T-helper 1 cell treated with Interleukin-12 subunit alpha and Interleukin-12 subunit beta and Interleukin-4 antibody, amounts not matched to agents 30 μg/mL and 1 μg/mL, for 36 hours (primary cell): Measurements from ENCODE around the gene CHST11.

Experiments used
- H3K27ac Mint-ChIP-seq: one replicate; pipeline ENCODE4 v1.8.0; 2021; ENCODE audit warnings: mild to moderate bottlenecking, mixed read lengths
- H3K27me3 Mint-ChIP-seq: one replicate; pipeline ENCODE4 v1.8.0; 2021; ENCODE audit warnings: low read depth, mixed read lengths
- H3K36me3 Mint-ChIP-seq: one replicate; pipeline ENCODE4 v1.8.0; 2021; ENCODE audit warnings: low read depth, mixed read lengths
- H3K4me1 Mint-ChIP-seq: one replicate; pipeline ENCODE4 v1.8.0; 2021; ENCODE audit warnings: low read depth, mixed read lengths
- H3K4me3 Mint-ChIP-seq: one replicate; pipeline ENCODE4 v1.8.0; 2021; ENCODE audit warnings: mild to moderate bottlenecking, moderate library complexity, mixed read lengths
- H3K9me3 Mint-ChIP-seq: one replicate; pipeline ENCODE4 v1.8.0; 2021; ENCODE audit warnings: mixed read lengths

CHST11 gene

GRCh38 chr12:104763168-104763805 lies 306.5 kb downstream of the CHST11 start:
- H3K36me3 Mint-ChIP-seq = peaks cover 40% of the 10 kb centered on the region
- peak overlapping the region; percentile 68 for H3K4me3 Mint-ChIP-seq
- peak overlapping the region; percentile 89 for H3K27ac Mint-ChIP-seq
- peaks cover 51% of the 10 kb centered on the region for H3K4me1 Mint-ChIP-seq
- no peaks in the 10 kb centered on the region for H3K9me3 Mint-ChIP-seq
- no peaks in the 10 kb centered on the region for H3K27me3 Mint-ChIP-seq

- H3K27me3 Mint-ChIP-seq = no peaks in the 10 kb centered on the region
- peaks cover 30% of the 10 kb centered on the region for H3K36me3 Mint-ChIP-seq
- peaks cover 48% of the 10 kb centered on the region for H3K4me1 Mint-ChIP-seq
- peak overlapping the region; percentile 40 for H3K4me3 Mint-ChIP-seq
- peak overlapping the region; percentile 56 for H3K27ac Mint-ChIP-seq
- H3K9me3 Mint-ChIP-seq = no peaks in the 10 kb centered on the region
These were observed 307.7 kb downstream of the CHST11 start for GRCh38 chr12:104764225-104765091.

GRCh38 chr12:104767261-104767660 lies 310.5 kb downstream of the CHST11 start:
- Mint-ChIP-seq H3K4me3 (no peak overlapping the region), H3K27ac (no peak overlapping the region), H3K27me3 (no peaks in the 10 kb centered on the region), H3K9me3 (peaks cover 6% of the 10 kb centered on the region), H3K4me1 (peaks cover 30% of the 10 kb centered on the region), H3K36me3 (peaks cover 18% of the 10 kb centered on the region)

GRCh38 chr12:104768033-104768432 lies 311.3 kb downstream of the CHST11 start:
- peaks cover 11% of the 10 kb centered on the region for H3K9me3 Mint-ChIP-seq
- H3K27ac Mint-ChIP-seq = no peak overlapping the region
- peaks cover 18% of the 10 kb centered on the region for H3K36me3 Mint-ChIP-seq
- no peaks in the 10 kb centered on the region for H3K27me3 Mint-ChIP-seq
- H3K4me3 Mint-ChIP-seq = no peak overlapping the region
- peaks cover 27% of the 10 kb centered on the region for H3K4me1 Mint-ChIP-seq

GRCh38 chr12:104769144-104769561 lies 312.4 kb downstream of the CHST11 start:
- H3K4me1 Mint-ChIP-seq = peaks cover 18% of the 10 kb centered on the region
- H3K4me3 Mint-ChIP-seq = no peak overlapping the region
- no peak overlapping the region for H3K27ac Mint-ChIP-seq
- peaks cover 22% of the 10 kb centered on the region for H3K9me3 Mint-ChIP-seq
- H3K36me3 Mint-ChIP-seq = peaks cover 20% of the 10 kb centered on the region
- no peaks in the 10 kb centered on the region for H3K27me3 Mint-ChIP-seq

GRCh38 chr12:104772336-104772735 lies 315.6 kb downstream of the CHST11 start:
- Mint-ChIP-seq H3K27me3 (no peaks in the 10 kb centered on the region), H3K27ac (no peak overlapping the region), H3K9me3 (peaks cover 22% of the 10 kb centered on the region), H3K36me3 (peaks cover 19% of the 10 kb centered on the region), H3K4me3 (no peak overlapping the region), H3K4me1 (peaks cover under 1% of the 10 kb centered on the region)

GRCh38 chr12:104775731-104776231 lies 319.0 kb downstream of the CHST11 start:
- Mint-ChIP-seq H3K27me3 (no peaks in the 10 kb centered on the region), H3K9me3 (peaks cover 43% of the 10 kb centered on the region), H3K4me1 (no peaks in the 10 kb centered on the region), H3K27ac (no peak overlapping the region), H3K36me3 (peaks cover 25% of the 10 kb centered on the region), H3K4me3 (no peak overlapping the region)

- H3K36me3 Mint-ChIP-seq = peaks cover 11% of the 10 kb centered on the region
- no peaks in the 10 kb centered on the region for H3K4me1 Mint-ChIP-seq
- H3K4me3 Mint-ChIP-seq = no peak overlapping the region
- H3K9me3 Mint-ChIP-seq = peaks cover 39% of the 10 kb centered on the region
- no peak overlapping the region for H3K27ac Mint-ChIP-seq
- peaks cover 7% of the 10 kb centered on the region for H3K27me3 Mint-ChIP-seq
These were observed 322.4 kb downstream of the CHST11 start for GRCh38 chr12:104779134-104779533.

- Mint-ChIP-seq H3K4me1 (no peaks in the 10 kb centered on the region), H3K27ac (no peak overlapping the region), H3K36me3 (peaks cover 11% of the 10 kb centered on the region), H3K9me3 (peaks cover 39% of the 10 kb centered on the region), H3K4me3 (no peak overlapping the region), H3K27me3 (peaks cover 10% of the 10 kb centered on the region)
These were observed 325.5 kb downstream of the CHST11 start for GRCh38 chr12:104782296-104782695.

- H3K4me1 Mint-ChIP-seq = peaks cover 4% of the 10 kb centered on the region
- H3K27ac Mint-ChIP-seq = no peak overlapping the region
- H3K27me3 Mint-ChIP-seq = peaks cover 10% of the 10 kb centered on the region
- no peak overlapping the region for H3K4me3 Mint-ChIP-seq
- H3K9me3 Mint-ChIP-seq = peaks cover 26% of the 10 kb centered on the region
- H3K36me3 Mint-ChIP-seq = peaks cover 5% of the 10 kb centered on the region
These were observed 327.8 kb downstream of the CHST11 start for GRCh38 chr12:104784592-104784991.

GRCh38 chr12:104785886-104786285 lies 329.1 kb downstream of the CHST11 start:
- H3K9me3 Mint-ChIP-seq = peaks cover 17% of the 10 kb centered on the region
- H3K27ac Mint-ChIP-seq = no peak overlapping the region
- peaks cover 8% of the 10 kb centered on the region for H3K4me1 Mint-ChIP-seq
- peaks cover 1% of the 10 kb centered on the region for H3K36me3 Mint-ChIP-seq
- no peak overlapping the region for H3K4me3 Mint-ChIP-seq
- peaks cover 10% of the 10 kb centered on the region for H3K27me3 Mint-ChIP-seq

GRCh38 chr12:104786352-104786751 lies 329.6 kb downstream of the CHST11 start:
- no peak overlapping the region for H3K27ac Mint-ChIP-seq
- H3K4me1 Mint-ChIP-seq = peaks cover 8% of the 10 kb centered on the region
- peaks cover 12% of the 10 kb centered on the region for H3K9me3 Mint-ChIP-seq
- no peak overlapping the region for H3K4me3 Mint-ChIP-seq
- H3K36me3 Mint-ChIP-seq = no peaks in the 10 kb centered on the region
- peaks cover 10% of the 10 kb centered on the region for H3K27me3 Mint-ChIP-seq

- Mint-ChIP-seq H3K27ac (no peak overlapping the region), H3K9me3 (no peaks in the 10 kb centered on the region), H3K36me3 (no peaks in the 10 kb centered on the region), H3K4me1 (peaks cover 11% of the 10 kb centered on the region), H3K4me3 (no peak overlapping the region), H3K27me3 (peaks cover 4% of the 10 kb centered on the region)
These were observed 332.1 kb downstream of the CHST11 start for GRCh38 chr12:104788840-104789271.

GRCh38 chr12:104790296-104791125 lies 333.8 kb downstream of the CHST11 start:
- H3K27ac Mint-ChIP-seq = no peak overlapping the region
- H3K4me1 Mint-ChIP-seq = peaks cover 12% of the 10 kb centered on the region
- H3K9me3 Mint-ChIP-seq = peaks cover 4% of the 10 kb centered on the region
- peak overlapping the region; percentile 18 for H3K4me3 Mint-ChIP-seq
- H3K36me3 Mint-ChIP-seq = peaks cover 2% of the 10 kb centered on the region
- H3K27me3 Mint-ChIP-seq = peaks cover 4% of the 10 kb centered on the region
